HEK293T (cell line): ENCODE results near the gene PIK3R3.

Experiments used
- ARNT ChIP-seq: fragments of 450-650 bp; IDR thresholded peaks from 2 replicates; pipeline ENCODE4 v1.6.1; 2017; ENCODE audit warnings: mild to moderate bottlenecking
- BHLHE40 ChIP-seq: fragments of 450-650 bp; IDR thresholded peaks from 2 replicates; pipeline ENCODE4 v1.6.1; 2016; ENCODE audit warnings: mild to moderate bottlenecking, moderate library complexity, borderline replicate concordance
- ELF4 ChIP-seq: fragments of 450-650 bp; IDR thresholded peaks from 2 replicates; pipeline ENCODE4 v1.6.1; 2017; ENCODE audit warnings: antibody characterized with exemption
- FOXA1 ChIP-seq: fragments of 450-650 bp; IDR thresholded peaks from 2 replicates; pipeline ENCODE4 v1.6.1; 2016; ENCODE audit warnings: mild to moderate bottlenecking
- FOXK2 ChIP-seq: fragments of 450-650 bp; IDR thresholded peaks from 2 replicates; pipeline ENCODE4 v1.6.1; 2016; ENCODE audit warnings: mild to moderate bottlenecking
- FOXM1 ChIP-seq: fragments of 450-650 bp; IDR thresholded peaks from 2 replicates; pipeline ENCODE4 v1.6.1; 2017; ENCODE audit warnings: mild to moderate bottlenecking, borderline replicate concordance
- L3MBTL2 ChIP-seq: fragments of 450-650 bp; conservative IDR thresholded peaks from 2 replicates; pipeline ENCODE4 v1.6.1; 2016; ENCODE audit warnings: mild to moderate bottlenecking
- NFRKB ChIP-seq: fragments of 450-650 bp; IDR thresholded peaks from 2 replicates; pipeline ENCODE4 v1.6.1; 2016; ENCODE audit warnings: mild to moderate bottlenecking, moderate library complexity
- SP1 ChIP-seq: fragments of 450-650 bp; IDR thresholded peaks from 2 replicates; pipeline ENCODE4 v1.6.1; 2017
- SUZ12 ChIP-seq: fragments of 450-650 bp; IDR thresholded peaks from 2 replicates; pipeline ENCODE4 v1.6.1; 2016; ENCODE audit warnings: mild to moderate bottlenecking
- TF ChIP-seq, protein P1 (sequence below): fragments of 450-650 bp; IDR thresholded peaks from 2 replicates; pipeline ENCODE4 v1.6.1; 2016

DNA sequence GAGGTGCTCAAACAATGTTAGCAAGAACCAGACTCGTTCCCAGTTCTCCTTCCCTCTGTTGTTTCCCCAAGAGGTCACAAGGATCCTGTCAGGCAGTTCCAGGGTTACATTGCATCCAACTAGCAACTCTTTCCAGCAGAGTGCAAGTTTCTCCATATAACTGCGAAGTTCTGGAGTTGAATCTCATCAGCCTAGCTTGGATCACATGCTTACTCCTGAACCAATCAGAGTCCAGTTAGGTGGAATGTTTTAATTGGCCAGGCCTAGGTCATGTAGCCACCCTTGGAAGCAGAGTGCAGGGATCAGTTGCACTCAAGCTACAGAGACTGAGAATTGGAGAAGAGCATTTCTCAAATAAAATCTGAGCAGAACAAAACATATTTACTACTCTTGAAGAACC, 15.9 kb upstream of the PIK3R3 start:
- TF ChIP-seq SP1, result no peak
- no peak for TF ChIP-seq FOXM1
- TF ChIP-seq BHLHE40, result no peak
- no peak for TF ChIP-seq FOXA1
- no peak for TF ChIP-seq NFRKB
- no peak for TF ChIP-seq ELF4
- TF ChIP-seq FOXK2, result no peak
- TF ChIP-seq, protein P1, sequence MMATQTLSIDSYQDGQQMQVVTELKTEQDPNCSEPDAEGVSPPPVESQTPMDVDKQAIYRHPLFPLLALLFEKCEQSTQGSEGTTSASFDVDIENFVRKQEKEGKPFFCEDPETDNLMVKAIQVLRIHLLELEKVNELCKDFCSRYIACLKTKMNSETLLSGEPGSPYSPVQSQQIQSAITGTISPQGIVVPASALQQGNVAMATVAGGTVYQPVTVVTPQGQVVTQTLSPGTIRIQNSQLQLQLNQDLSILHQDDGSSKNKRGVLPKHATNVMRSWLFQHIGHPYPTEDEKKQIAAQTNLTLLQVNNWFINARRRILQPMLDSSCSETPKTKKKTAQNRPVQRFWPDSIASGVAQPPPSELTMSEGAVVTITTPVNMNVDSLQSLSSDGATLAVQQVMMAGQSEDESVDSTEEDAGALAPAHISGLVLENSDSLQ, result no peak
- no peak for TF ChIP-seq L3MBTL2
- TF ChIP-seq SUZ12, result no peak
- TF ChIP-seq ARNT, result no peak
